GM12878 (cell line): ENCODE data around the gene KRT80.

Experiments
- CHD2 ChIP-seq: IDR thresholded peaks from 2 replicates; pipeline ENCODE4 v1.6.1; 2011; ENCODE audit warnings: low read depth, low read length, improper control_type of control experiment, borderline replicate concordance
- FOXM1 ChIP-seq: IDR thresholded peaks from 2 replicates; pipeline ENCODE4 v1.6.1; 2012; ENCODE audit warnings: low read depth, mild to moderate bottlenecking, inconsistent platforms, low read length, moderate library complexity
- GATAD2B ChIP-seq: fragments of 450-650 bp; conservative IDR thresholded peaks from 2 replicates; pipeline ENCODE4 v1.6.1; 2017; ENCODE audit warnings: low read depth, mild to moderate bottlenecking, moderate library complexity
- MYC ChIP-seq: IDR thresholded peaks from 2 replicates; pipeline ENCODE4 v1.6.1; 2011; ENCODE audit warnings: mild to moderate bottlenecking, low read length, moderate library complexity, inconsistent platforms; ENCODE audit not compliant: insufficient read depth, insufficient replicate concordance, insufficient read length, severe bottlenecking
- RBBP5 ChIP-seq: fragments of 200-600 bp; sonication (generic); conservative IDR thresholded peaks from 2 replicates; pipeline ENCODE4 v1.6.1; 2016
- SMC3 ChIP-seq: IDR thresholded peaks from 2 replicates; pipeline ENCODE4 v1.6.1; 2011; ENCODE audit warnings: low read length, improper control_type of control experiment, borderline replicate concordance
- STAT1 ChIP-seq: fragments of 450-650 bp; conservative IDR thresholded peaks from 2 replicates; pipeline ENCODE4 v1.6.1; 2014; ENCODE audit warnings: antibody characterized with exemption, mild to moderate bottlenecking
- TF ChIP-seq, protein P1 (sequence below), 3 experiments: IDR thresholded peaks in 2 of 3; conservative IDR thresholded peaks in 1 of 3; 2 replicates each; pipeline ENCODE4 v1.5.1; 2011; ENCODE audit warnings: low read depth in 3 of 3, low read length in 3 of 3, mild to moderate bottlenecking in 3 of 3, control low read depth in 2 of 3, moderate library complexity in 2 of 3, inconsistent platforms in 1 of 3, mixed read lengths in 1 of 3; ENCODE audit not compliant: control insufficient read depth in 2 of 3, insufficient read depth in 1 of 3; ENCODE audit errors: extremely low read depth in 1 of 3
- TF ChIP-seq, protein P2 (sequence below): IDR thresholded peaks from 2 replicates; pipeline ENCODE4 v1.6.1; 2012; ENCODE audit warnings: low read length, inconsistent platforms
- TF ChIP-seq, protein P3 (sequence below): IDR thresholded peaks from 2 replicates; pipeline ENCODE4 v1.6.1; 2012; ENCODE audit warnings: mild to moderate bottlenecking, low read depth, low read length

DNA sequence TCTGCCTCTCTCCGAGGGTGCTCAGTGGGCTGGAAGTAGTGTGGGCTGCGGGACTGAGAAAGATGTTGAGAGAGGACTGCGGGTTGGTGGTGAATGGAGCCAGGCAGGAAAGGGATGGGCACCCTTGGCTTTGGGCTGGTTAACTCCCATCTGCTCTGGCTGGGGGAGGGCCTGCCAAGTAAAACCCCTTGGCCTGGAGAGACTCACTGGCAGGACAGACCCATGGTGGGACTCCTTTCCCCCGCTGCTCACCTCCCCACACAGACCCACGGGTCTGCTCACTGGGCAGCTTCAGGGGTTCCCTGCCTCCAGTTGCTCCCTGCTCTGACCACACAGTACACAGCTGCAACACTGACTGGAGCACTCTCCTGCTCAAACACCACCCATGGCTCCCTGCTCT, 54.1 kb downstream of the KRT80 start:
- TF ChIP-seq FOXM1 (no peak), RBBP5 (no peak), MYC (no peak), GATAD2B (no peak), CHD2 (no peak), SMC3 (no peak), STAT1 (no peak)
- TF ChIP-seq, protein P1, sequence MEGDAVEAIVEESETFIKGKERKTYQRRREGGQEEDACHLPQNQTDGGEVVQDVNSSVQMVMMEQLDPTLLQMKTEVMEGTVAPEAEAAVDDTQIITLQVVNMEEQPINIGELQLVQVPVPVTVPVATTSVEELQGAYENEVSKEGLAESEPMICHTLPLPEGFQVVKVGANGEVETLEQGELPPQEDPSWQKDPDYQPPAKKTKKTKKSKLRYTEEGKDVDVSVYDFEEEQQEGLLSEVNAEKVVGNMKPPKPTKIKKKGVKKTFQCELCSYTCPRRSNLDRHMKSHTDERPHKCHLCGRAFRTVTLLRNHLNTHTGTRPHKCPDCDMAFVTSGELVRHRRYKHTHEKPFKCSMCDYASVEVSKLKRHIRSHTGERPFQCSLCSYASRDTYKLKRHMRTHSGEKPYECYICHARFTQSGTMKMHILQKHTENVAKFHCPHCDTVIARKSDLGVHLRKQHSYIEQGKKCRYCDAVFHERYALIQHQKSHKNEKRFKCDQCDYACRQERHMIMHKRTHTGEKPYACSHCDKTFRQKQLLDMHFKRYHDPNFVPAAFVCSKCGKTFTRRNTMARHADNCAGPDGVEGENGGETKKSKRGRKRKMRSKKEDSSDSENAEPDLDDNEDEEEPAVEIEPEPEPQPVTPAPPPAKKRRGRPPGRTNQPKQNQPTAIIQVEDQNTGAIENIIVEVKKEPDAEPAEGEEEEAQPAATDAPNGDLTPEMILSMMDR (IDR thresholded peaks at IDR 0.05 in 2 of 3, conservative IDR thresholded peaks at IDR 0.05 in 1 of 3; ENCODE audit: control insufficient read depth in 2 of 3, extremely low read depth in 1 of 3, insufficient read depth in 1 of 3, low read depth in 3 of 3, low read length in 3 of 3) = no peak
- TF ChIP-seq, protein P2, sequence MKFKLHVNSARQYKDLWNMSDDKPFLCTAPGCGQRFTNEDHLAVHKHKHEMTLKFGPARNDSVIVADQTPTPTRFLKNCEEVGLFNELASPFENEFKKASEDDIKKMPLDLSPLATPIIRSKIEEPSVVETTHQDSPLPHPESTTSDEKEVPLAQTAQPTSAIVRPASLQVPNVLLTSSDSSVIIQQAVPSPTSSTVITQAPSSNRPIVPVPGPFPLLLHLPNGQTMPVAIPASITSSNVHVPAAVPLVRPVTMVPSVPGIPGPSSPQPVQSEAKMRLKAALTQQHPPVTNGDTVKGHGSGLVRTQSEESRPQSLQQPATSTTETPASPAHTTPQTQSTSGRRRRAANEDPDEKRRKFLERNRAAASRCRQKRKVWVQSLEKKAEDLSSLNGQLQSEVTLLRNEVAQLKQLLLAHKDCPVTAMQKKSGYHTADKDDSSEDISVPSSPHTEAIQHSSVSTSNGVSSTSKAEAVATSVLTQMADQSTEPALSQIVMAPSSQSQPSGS = no peak
- TF ChIP-seq, protein P3, sequence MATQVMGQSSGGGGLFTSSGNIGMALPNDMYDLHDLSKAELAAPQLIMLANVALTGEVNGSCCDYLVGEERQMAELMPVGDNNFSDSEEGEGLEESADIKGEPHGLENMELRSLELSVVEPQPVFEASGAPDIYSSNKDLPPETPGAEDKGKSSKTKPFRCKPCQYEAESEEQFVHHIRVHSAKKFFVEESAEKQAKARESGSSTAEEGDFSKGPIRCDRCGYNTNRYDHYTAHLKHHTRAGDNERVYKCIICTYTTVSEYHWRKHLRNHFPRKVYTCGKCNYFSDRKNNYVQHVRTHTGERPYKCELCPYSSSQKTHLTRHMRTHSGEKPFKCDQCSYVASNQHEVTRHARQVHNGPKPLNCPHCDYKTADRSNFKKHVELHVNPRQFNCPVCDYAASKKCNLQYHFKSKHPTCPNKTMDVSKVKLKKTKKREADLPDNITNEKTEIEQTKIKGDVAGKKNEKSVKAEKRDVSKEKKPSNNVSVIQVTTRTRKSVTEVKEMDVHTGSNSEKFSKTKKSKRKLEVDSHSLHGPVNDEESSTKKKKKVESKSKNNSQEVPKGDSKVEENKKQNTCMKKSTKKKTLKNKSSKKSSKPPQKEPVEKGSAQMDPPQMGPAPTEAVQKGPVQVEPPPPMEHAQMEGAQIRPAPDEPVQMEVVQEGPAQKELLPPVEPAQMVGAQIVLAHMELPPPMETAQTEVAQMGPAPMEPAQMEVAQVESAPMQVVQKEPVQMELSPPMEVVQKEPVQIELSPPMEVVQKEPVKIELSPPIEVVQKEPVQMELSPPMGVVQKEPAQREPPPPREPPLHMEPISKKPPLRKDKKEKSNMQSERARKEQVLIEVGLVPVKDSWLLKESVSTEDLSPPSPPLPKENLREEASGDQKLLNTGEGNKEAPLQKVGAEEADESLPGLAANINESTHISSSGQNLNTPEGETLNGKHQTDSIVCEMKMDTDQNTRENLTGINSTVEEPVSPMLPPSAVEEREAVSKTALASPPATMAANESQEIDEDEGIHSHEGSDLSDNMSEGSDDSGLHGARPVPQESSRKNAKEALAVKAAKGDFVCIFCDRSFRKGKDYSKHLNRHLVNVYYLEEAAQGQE = no peak
